HG02642 (cell line): ENCODE data around the gene CX3CL1.
A peak's percentile ranks its signal among the peaks of the same experiment; 100 is the strongest.
"Not testable (repeated sequence)": the region's sequence is repeated elsewhere in the genome, so short reads cannot be mapped to it uniquely, and the experiment has no call there.

ENCODE experiments used
- ATAC-seq: cut with Tn5 transposase; IDR thresholded peaks from one replicate; pipeline ENCODE4 v1.9.1; 2021; ENCODE audit warnings: mild to moderate bottlenecking; ENCODE audit not compliant: unreplicated experiment, poor library complexity

The CX3CL1 gene

DNA sequence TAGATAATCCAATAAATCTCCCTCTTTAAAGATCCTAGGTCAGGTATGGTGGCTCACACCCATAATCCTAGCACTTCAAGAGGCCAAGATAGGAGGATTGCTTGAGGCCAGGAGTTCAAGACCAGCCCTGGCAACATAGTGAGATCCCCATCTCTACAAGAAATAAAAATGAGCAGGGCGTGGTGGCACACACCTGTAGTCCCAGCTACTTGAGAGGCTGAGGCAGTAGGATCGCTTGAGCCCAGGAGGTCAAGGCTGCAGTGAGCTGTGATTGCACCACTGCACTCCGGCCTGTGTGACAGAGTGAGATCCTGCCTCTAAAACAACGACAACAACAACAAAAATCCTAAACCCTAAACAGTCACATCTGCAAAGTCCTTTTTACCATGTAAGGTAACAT lies 15.7 kb upstream of the CX3CL1 start:
- ATAC-seq = no peak

DNA sequence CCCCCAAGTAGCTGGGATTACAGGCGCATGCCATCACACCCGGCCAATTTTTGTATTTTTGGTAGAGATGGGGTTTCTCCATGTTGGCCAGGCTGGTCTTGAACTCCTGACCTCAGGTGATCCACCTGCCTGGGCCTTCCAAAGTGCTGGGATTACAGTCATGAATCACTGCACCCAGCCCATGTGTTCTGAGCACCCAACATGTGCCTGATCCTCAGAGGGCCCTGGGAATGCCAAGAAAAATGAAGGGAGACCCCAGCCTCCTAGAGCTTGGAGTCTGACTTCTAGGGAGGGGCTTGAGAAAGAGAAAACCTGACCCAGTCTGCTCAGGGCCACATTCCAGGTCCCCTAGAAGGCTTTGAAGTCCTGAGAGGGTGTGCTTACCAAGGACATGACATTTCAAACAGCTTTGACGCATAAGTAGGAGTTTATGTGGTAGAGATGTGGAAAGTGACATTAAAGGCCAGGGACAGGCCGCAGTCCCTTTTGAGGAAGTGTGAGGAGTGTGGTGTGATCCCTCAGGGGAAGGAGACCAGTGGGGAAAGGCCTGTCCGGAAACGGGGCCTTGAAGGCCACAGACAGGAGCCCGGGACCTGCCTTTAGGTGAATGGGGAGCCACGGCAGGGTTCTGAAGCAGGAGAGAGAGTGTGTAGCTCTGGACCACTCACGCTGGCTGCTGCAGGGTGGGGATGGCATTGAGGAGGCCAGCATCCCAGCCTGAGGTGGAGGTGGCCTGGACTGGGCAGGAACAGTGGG lies 14.8 kb upstream of the CX3CL1 start:
- peak; percentile 45 for ATAC-seq

DNA sequence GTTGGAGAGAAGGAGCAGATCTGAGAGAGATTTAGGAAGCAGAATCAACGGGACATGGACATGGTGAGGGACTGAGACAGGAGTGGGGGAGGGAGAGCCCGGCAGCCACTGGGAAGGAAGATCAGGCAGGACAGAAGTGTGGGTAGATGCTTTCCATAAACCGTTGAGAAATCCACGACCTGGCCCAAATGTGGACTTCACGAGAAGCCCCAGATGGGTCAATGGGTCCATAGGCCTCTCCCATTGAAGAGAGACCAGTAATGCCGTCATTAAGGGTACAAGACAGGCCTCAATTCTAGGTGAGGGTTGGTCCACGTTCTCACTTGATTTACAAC lies 14.2 kb upstream of the CX3CL1 start:
- ATAC-seq = peak; percentile 16

DNA sequence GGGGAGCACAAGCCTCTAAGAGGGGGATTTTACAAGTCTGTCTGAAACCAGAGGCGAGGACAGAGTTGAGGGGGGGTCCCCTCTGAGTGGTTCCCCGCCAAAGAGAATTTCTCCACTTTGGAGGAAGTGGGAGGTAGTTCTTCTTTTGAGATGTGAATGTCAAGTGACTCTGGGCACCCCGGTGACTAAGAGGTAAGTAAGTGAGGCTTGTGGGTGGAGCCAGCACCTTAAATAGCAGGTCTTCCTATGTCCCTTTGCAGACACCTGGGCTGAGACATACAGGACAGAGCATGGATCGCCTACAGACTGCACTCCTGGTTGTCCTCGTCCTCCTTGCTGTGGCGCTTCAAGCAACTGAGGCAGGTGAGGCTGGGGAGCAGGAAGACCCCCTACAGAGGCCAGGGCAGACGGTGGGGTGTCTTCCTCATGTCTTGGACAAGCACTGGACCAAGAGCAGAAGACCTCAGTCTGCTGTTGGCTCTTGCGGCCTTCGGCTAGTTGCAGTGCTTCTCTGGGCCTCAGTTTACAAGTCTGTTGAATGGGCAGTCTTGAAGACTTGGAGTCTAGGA lies 13.7 kb upstream of the CX3CL1 start, which contains the start of gene CCL22:
TSS of gene CCL22 (plus strand) at position 257 of the 569 bp plus-strand sequence. CDS start at position 291, 34 bp downstream.
- peak; percentile 53 for ATAC-seq

DNA sequence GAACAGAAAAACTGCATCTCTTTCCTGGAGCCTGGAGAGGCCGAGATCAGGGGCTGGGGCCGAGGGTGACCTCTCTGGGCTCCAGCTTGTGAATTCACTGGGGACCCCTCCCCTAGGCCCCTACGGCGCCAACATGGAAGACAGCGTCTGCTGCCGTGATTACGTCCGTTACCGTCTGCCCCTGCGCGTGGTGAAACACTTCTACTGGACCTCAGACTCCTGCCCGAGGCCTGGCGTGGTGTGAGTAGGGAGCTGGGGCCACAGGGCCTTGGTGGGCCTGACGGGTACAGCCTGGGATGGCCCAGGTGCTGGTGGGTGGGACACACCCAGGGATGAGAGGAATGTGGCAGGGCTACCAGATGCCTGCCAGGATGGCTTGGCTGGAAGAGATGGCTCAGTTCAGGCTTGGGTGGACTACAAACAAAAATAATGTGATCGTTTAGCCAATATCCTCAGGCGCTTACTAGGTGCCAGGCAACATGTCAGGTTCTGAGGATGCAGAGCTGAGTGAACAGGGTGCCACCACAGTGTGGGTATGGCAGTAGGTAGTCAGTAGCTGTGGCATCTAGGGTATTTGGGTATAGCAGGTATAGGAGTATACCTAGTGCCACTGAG lies 11.9 kb upstream of the CX3CL1 start:
- no peak for ATAC-seq

DNA sequence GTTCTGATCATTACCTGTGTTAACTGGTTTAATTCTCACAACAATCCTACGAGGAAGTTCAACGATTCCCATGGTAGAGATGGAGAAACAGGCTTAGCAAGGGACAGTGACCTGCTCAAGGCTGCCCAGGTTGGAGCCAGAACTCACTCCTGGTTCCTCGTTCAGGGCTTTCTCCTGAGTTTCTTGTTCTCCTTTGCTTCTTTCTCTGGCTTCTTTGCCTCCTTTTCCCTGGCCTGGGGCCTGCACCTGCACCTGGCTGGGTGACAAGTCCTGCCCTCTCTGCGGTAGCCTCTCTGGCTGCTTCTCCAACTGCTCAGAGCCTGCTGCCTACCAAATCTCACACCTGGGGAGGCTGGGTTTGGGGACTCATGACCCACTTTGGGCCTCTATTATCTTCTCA lies 10.9 kb upstream of the CX3CL1 start:
- ATAC-seq = no peak

DNA sequence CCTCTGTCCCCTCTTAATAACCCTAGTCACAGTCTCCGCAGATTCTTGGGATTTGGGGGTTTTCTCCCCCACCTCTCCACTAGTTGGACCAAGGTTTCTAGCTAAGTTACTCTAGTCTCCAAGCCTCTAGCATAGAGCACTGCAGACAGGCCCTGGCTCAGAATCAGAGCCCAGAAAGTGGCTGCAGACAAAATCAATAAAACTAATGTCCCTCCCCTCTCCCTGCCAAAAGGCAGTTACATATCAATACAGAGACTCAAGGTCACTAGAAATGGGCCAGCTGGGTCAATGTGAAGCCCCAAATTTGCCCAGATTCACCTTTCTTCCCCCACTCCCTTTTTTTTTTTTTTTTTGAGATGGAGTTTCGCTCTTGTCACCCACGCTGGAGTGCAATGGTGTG lies 8.1 kb upstream of the CX3CL1 start:
- ATAC-seq = no peak

DNA sequence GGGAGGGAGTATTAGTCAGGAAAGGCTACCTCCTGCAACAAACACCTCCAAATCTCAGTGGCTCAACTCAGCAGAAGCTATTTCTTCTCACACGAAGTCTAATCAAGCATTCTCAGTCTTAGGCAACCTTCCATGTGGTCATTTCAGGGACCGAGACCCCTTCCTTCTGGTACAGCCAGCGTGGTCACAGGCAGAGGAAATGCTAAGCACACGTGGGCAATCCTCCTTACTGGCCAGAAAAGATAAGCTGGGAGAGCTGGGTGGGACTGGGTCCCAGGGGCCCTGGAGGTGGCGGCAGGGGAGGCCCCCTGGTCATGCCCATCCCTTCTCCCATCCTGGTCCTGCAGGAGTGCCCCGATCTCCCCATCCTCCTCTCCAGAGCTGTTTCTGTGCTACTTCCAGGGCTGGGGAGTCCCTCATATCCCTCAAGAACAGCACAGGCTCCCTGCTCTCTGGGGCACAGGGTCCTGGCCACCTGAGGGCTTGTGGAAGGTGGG lies 5.7 kb upstream of the CX3CL1 start:
- no peak for ATAC-seq

DNA sequence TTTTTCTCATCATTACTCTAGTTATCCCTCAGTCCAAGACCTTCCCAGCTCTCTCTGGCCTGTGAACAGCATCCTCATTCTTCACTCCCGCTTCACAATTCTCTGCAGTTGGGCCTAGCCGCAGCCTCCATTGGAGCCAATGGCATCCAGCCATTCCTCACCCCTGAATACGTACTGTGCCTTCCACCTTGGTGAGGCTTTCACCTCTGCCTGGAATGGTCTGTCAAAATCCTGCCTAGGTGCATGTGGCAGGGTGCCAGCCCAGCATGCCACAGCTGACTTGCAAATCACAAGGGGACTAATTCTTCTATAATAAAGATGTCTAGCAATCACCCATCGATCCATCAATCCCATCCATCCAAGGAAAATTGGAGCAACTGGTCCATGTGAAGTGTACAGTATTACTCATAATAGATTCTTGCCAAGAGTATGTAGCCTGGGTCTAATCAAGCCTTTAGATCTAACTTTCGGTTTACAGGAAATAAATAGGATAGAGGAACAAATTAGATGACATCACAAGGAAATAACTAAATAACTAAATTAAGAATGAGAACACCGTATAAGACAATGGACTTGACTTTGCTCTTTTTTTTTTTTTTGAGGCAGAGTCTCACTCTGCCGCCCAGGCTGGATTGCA lies 5.1 kb upstream of the CX3CL1 start:
- no peak for ATAC-seq

DNA sequence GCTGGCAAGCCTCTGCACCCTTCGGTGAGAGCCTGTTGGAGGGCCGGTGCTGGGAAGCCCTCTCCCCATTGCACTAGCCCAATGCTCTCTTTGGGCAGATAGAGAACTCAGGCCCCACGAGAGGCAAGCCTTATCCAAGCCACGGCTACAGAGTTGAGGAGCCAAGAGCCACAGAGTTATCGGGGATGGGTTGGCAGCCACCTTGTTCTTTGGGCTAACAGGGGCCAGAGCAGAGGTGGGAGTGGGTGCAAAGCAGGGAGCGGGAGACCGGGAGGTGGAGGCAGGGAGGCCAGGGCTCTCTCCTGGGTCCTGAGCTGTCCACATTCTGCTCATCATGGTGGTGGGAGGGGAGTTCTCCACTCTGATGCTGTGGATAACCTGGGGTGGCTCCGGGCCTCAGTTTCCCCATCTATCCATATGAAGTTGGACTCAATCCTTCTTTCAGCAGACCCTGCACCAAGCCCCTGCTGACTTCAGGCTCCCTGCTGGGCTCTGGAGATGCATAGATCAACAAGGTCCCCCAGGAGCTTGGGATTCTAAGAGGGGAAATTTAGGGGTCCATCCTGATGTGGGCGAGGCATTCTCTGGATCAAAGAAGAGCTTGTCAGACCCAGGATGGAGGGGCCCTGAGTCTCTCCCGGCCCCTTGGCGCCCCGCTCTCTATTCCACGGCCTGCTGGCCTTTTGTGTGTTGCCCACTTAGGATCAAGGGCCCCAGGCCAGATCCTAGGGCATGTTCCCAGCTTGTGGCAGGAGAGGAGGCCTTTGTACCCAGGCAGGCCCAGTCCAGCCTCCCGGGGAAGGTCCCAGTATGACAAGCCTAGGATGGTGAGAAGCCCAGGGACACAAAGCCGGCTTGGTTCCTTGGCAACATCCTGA lies 557 bp upstream of the CX3CL1 start:
- ATAC-seq = no peak

DNA sequence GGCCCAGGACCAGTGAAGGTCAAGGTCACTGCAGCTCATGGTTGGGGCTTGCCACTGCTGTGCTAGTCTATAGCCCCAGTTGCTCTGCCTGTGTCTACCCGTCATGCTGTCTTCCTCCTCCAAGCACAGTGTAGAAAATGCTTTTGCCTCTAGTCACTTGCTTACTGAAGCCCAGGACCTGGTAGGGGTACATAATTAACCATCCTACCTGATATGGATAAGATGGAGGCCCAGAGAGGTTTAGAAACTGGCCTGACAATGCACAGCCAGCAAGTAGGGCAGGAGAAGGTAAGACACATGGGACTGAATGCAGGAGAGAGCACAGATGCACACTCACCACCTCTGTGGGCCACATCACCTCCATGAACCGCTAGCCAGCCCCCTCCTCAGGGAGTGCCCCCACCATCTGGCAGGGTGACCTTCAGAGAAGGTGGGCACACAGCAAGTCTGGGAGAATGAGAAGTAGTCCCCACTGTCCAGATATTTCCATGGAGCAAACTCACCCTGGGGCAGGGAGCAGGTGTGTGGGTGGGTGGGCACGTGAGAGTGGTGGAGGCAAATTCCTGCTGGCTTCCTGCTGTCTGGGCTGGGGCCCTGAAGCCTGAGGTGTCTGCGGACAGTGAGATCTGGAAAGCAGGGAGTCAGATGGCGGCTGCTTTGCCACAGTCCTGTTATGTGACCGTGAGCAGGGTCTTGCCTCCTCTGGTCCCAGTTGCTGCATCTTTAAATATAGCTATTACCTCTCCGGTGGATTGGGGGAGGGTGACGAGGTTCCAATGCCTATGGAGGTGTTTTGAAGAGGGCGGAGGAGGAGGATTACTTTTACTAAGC lies 1.0 kb downstream of the CX3CL1 start:
- no peak for ATAC-seq

DNA sequence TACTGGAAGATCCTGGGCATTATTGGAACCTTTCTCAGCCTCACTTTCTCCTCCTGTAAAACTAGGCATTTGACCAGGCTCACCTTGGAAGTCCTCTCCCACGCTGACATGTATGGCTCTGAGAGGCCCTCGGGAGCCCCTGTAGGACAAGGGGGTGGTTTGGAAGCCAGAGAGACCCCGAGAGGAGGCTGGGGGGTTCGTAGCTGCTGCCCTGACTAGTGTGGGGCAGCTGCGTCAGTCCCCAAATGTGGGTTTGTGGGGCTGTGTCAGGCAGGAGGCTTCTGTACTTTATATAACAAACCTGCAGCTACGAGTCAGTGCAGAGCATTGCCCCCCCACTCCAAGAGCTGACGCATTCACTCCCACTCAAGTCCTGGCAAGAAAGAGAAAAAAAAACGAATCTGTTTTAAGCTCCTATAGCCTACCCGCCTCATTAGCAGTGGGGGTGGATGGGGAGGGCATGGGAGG lies 1.8 kb downstream of the CX3CL1 start:
- ATAC-seq = no peak

DNA sequence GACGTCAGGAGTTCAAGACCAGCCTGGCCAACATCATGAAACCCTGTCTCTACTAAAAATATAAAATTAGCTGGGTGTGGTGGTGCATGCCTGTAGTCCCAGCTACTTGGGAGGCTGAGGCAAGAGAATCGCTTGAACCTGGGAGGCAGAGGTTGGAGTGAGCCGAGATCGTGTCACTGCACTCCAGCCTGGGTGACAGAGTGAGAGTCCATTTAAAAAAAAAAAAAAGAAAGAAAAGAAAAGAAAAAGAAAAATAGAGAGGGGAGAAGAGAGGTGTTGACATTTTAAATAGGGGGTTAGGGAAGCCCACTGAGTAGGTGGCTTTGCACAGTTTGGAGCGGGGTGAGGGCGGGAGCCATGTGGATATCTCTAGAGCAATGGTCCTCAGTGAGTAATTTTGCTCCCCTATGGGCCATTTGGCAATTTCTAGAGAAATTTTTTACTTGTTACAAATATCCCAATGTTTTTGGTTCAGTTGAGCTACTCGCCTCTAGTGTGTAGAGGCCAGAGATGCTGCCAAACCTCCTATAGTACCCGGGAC lies 2.7 kb downstream of the CX3CL1 start:
- ATAC-seq = not testable (repeated sequence)

DNA sequence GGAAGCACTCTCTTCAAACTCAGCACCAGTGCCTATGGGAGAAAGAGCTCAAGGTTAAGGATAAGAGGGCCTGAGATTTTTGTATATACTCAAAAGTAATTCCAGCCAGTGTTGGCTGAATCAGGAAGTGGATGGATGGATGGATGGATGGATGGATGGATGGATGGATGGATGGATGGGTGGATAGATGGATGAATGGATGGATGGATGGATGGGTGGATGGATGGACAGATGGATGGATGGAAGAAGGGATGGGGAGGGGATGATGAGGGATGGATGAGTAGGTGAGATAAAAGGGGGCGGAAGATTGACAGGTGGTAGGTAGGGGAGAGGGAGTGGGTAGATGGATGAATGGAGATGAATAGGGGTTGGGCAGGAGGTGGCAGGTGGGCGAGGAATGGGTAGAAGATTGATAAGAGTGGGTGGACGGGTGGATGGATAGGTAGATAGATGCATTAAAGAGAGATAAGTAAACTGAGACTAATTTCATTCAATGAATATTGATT lies 4.1 kb downstream of the CX3CL1 start:
- ATAC-seq = no peak

DNA sequence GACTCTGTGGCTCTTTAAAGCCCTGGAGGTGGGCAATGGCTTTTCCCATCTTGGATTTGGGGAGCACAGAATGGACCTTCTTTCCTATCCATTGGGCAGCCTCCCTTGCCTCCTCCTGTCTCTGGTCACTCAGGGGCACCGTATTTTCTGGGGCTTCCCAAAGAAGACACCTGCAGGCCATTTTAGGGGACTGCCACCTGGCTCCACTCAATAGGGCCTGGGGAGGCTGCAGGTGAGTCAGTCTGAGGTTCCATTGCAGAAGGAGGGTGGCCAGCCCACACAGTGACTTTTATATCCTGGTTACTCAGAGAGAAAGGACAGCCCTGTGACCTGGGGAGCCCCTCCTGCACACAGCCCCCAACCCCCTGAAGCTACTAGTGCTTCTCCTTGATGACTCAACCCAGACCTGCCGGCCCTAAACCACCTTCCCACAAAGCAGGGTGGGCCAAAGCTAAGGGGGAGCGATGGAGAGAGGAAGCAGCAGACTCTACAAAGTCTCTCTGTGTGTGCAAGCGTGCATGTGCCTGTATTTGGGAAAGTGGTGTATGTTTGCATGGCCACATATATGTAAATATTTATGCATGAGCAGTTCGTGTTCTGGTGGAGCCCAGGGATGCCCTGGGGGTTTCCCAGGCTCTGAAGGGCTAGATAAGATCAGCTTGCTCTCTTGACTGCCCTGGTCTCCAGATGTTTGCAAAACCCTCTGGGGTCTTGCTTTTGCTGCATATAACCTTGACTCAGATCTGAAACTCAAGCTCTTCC lies 5.0 kb downstream of the CX3CL1 start:
- peak; percentile 71 for ATAC-seq

DNA sequence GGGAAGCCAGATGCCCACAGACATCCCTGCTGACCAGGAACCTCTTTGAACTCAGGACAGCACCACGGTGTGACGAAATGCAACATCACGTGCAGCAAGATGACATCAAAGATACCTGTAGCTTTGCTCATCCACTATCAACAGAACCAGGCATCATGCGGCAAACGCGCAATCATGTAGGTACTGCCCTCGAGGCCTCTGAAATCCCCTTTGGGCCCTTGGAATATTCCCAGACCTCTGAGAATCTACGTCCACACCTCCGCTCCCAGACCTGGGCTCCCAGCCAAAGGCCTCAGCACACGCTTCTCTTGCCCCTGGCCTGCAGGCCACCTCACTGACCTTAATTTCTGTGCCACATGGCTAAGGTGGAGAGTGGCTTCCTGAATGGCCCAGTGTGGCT lies 7.3 kb downstream of the CX3CL1 start:
- no peak for ATAC-seq

DNA sequence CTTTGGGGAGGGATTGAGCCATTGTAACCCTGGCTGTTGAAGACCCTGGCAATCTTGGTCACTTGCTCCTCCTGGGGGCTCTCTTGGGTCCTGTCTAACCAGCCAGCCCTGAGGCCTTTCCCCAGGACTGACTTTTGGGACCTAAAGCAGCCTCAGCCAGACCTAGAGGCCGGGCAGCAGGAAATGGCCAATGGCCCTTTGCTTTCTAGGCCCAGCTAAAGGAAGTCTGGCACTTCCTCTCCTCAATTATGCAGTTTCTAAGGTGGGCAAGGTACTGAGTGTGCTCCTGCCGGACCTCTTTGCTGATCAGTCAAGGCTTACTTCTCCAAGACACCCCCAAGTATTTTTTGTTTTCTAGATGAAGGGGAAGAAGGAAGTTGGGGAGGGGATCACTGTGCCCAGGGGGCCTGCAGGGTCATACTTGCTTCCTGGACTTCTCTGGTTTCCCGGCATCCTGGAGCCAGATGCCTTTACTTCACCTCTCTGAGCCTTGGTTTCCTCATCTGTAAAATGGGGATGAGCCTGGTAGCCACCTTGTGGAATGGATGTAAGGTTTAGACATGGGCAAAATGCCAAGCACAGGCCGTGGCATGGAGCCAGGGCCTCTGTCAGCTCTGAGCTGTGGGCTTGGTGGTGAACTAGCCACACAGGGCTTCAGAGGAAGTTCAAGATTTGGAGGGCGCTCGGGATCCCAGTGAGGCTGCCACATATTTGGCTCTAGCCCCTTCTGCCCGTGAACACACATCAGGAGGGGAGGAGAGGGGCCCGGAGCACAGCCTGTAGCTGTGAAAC lies 8.6 kb downstream of the CX3CL1 start:
- ATAC-seq = no peak
